H1 (cell line): Measurements from ENCODE around the gene ITGAV. TPM values are rescaled to one million over a fixed set of nuclear protein-coding genes. Genes with fewer than 3 reads are reported as not detected.

ENCODE experiments used
- CTCF ChIA-PET: fragments of 300-600 bp; sonication (Branson Sonifier 250); formaldehyde crosslinking; loops from one replicate; lab custom pipeline; 2021; ENCODE audit not compliant: partially characterized antibody; lab: Charles Lee
- POLR2A ChIA-PET: fragments of 300-600 bp; sonication (Branson Sonifier 250); formaldehyde crosslinking; loops from one replicate; lab custom pipeline; 2021; ENCODE audit warnings: inconsistent platforms; ENCODE audit not compliant: partially characterized antibody; lab: Charles Lee
- DNase-seq, 2 experiments: peaks; one replicate each; pipeline versions ENCODE4 v3.0.0 to v3.0.0-alpha.2; 2010 to 2022; ENCODE audit warnings: low spot score in 2 of 2, low read depth in 1 of 2, mixed read lengths in 1 of 2
- FAIRE-seq: peaks from 2 replicates; lab custom pipeline; 2011; peaks lifted over from hg19 to GRCh38; lab: Jason Lieb, UNC
- H2AFZ ChIP-seq: 2 replicates; pipeline ENCODE4 v1.8.1; 2012; ENCODE audit warnings: low read length, inconsistent platforms
- H2AK5ac ChIP-seq: 2 replicates; pipeline ENCODE4 v1.6.1; 2013; ENCODE audit warnings: low read depth, low read length
- H2BK120ac ChIP-seq: replicated peaks from 2 replicates; pipeline ENCODE3; 2013; ENCODE audit warnings: low read depth, low read length, inconsistent platforms
- H2BK12ac ChIP-seq: 2 replicates; pipeline ENCODE4 v1.6.1; 2013; ENCODE audit warnings: low read depth, low read length
- H2BK15ac ChIP-seq: 2 replicates; pipeline ENCODE4 v1.6.1; 2013; ENCODE audit warnings: low read length
- H2BK20ac ChIP-seq: 2 replicates; pipeline ENCODE4 v1.6.1; 2013; ENCODE audit warnings: low read length
- H2BK5ac ChIP-seq: 2 replicates; pipeline ENCODE4 v1.6.1; 2013; ENCODE audit warnings: low read depth, low read length
- H3K14ac ChIP-seq: 2 replicates; pipeline ENCODE4 v1.6.1; 2013; ENCODE audit warnings: inconsistent platforms; ENCODE audit not compliant: insufficient read length
- H3K18ac ChIP-seq: 2 replicates; pipeline ENCODE4 v1.6.1; 2013; ENCODE audit warnings: low read length; ENCODE audit errors: extremely low read depth
- H3K23ac ChIP-seq: 2 replicates; pipeline ENCODE4 v1.6.1; 2013; ENCODE audit warnings: inconsistent platforms; ENCODE audit not compliant: insufficient read length
- H3K23me2 ChIP-seq: 2 replicates; pipeline ENCODE4 v1.6.1; 2013; ENCODE audit warnings: low read depth, low read length
- H3K27ac ChIP-seq: 2 replicates; pipeline ENCODE4 v1.6.1; 2011; ENCODE audit warnings: low read depth, low read length, inconsistent platforms
- H3K27me3 ChIP-seq, 4 experiments: replicated peaks in 1 of 4; 1 replicate in 1 of 4; 2 replicates in 3 of 4; pipeline versions ENCODE4 v1.6.1 to v1.8.1; 2011 to 2013; ENCODE audit warnings: low read length in 3 of 4, mild to moderate bottlenecking in 3 of 4, inconsistent platforms in 2 of 4, mixed read lengths in 2 of 4, moderate library complexity in 1 of 4; ENCODE audit not compliant: control insufficient read depth in 3 of 4, insufficient read depth in 3 of 4; ENCODE audit errors: extremely low read depth in 1 of 4
- H3K36me3 ChIP-seq, 4 experiments: 2 replicates each; pipeline versions ENCODE4 v1.6.1 to v1.8.1; 2011 to 2013; ENCODE audit warnings: mild to moderate bottlenecking in 4 of 4, low read length in 3 of 4, moderate library complexity in 2 of 4, control low read depth in 1 of 4, inconsistent platforms in 1 of 4; ENCODE audit not compliant: insufficient read depth in 4 of 4, control insufficient read depth in 2 of 4
- H3K4ac ChIP-seq: replicated peaks from 2 replicates; pipeline ENCODE3; 2013; ENCODE audit warnings: low read length, low read depth, mixed read lengths, inconsistent platforms; ENCODE audit not compliant: insufficient read length
- H3K4me1 ChIP-seq, 4 experiments: replicated peaks in 1 of 4; 1 replicate in 1 of 4; 2 replicates in 3 of 4; pipeline versions ENCODE4 v1.6.1 to v1.8.1; 2011 to 2013; ENCODE audit warnings: low read length in 3 of 4, inconsistent platforms in 2 of 4, mixed read lengths in 1 of 4; ENCODE audit not compliant: insufficient read depth in 4 of 4, control insufficient read depth in 3 of 4
- H3K4me2 ChIP-seq, 2 experiments: 2 replicates each; pipeline versions ENCODE4 v1.6.1 to v1.8.1; 2011 to 2013; ENCODE audit warnings: low read depth in 2 of 2, low read length in 2 of 2, control low read depth in 1 of 2, inconsistent platforms in 1 of 2, mild to moderate bottlenecking in 1 of 2; ENCODE audit not compliant: insufficient read depth in 1 of 2
- H3K4me3 ChIP-seq, 4 experiments: fragments of 200-600, 300-600 bp in 1 of 4; sonication (generic), shearing (Covaris generic), sonication (Bioruptor Twin) in 1 of 4; 2 replicates each; pipeline versions ENCODE4 v1.5.1 to v1.8.1; 2011 to 2016; ENCODE audit warnings: low read length in 4 of 4, low read depth in 3 of 4, control low read depth in 2 of 4, inconsistent platforms in 2 of 4, mild to moderate bottlenecking in 2 of 4, mixed read lengths in 1 of 4, moderate library complexity in 1 of 4; ENCODE audit not compliant: insufficient read depth in 2 of 4; ENCODE audit errors: extremely low read depth in 1 of 4
- H3K56ac ChIP-seq: replicated peaks from 2 replicates; pipeline ENCODE3; 2013; ENCODE audit warnings: low read depth, mild to moderate bottlenecking, mixed read lengths, low read length, inconsistent platforms; ENCODE audit not compliant: insufficient read length
- H3K79me1 ChIP-seq: 2 replicates; pipeline ENCODE4 v1.6.1; 2013; ENCODE audit warnings: low read depth, low read length, control low read depth
- H3K79me2 ChIP-seq, 2 experiments: 2 replicates each; pipeline versions ENCODE4 v1.6.1 to v1.8.1; 2012 to 2013; ENCODE audit warnings: low read length in 2 of 2, mild to moderate bottlenecking in 2 of 2, inconsistent platforms in 1 of 2; ENCODE audit not compliant: insufficient read depth in 2 of 2, control insufficient read depth in 1 of 2
- H3K9ac ChIP-seq, 4 experiments: replicated peaks in 1 of 4; 1 replicate in 1 of 4; 2 replicates in 3 of 4; pipeline versions ENCODE4 v1.6.1 to v1.8.1; 2011 to 2013; ENCODE audit warnings: low read depth in 3 of 4, low read length in 3 of 4, control low read depth in 2 of 4, mild to moderate bottlenecking in 2 of 4, moderate library complexity in 2 of 4, inconsistent platforms in 1 of 4; ENCODE audit errors: extremely low read depth in 1 of 4
- H3K9me3 ChIP-seq, 2 experiments: 2 replicates each; pipeline versions ENCODE4 v1.6.1 to v1.8.1; 2012 to 2013; ENCODE audit warnings: mild to moderate bottlenecking in 2 of 2, moderate library complexity in 2 of 2, control low read depth in 1 of 2, inconsistent platforms in 1 of 2, low read depth in 1 of 2, low read length in 1 of 2, mixed read lengths in 1 of 2; ENCODE audit not compliant: insufficient read depth in 2 of 2
- H4K20me1 ChIP-seq, 2 experiments: replicated peaks in 1 of 2; 2 replicates each; pipeline versions ENCODE3 to v1.8.1; 2011 to 2013; ENCODE audit warnings: inconsistent platforms in 2 of 2, low read length in 2 of 2, mild to moderate bottlenecking in 1 of 2; ENCODE audit not compliant: insufficient read depth in 2 of 2, control insufficient read depth in 1 of 2
- H4K5ac ChIP-seq: 2 replicates; pipeline ENCODE4 v1.6.1; 2013; ENCODE audit warnings: low read length, low read depth, mixed read lengths, inconsistent platforms; ENCODE audit not compliant: insufficient read length
- H4K8ac ChIP-seq: 2 replicates; pipeline ENCODE4 v1.8.0; 2013; ENCODE audit warnings: mild to moderate bottlenecking, moderate library complexity, low read length, inconsistent platforms; ENCODE audit not compliant: insufficient read depth; ENCODE audit errors: extremely low read depth
- H4K91ac ChIP-seq: replicated peaks from 2 replicates; pipeline ENCODE3; 2013; ENCODE audit warnings: low read length, mixed read lengths, inconsistent platforms; ENCODE audit not compliant: insufficient read length
- ASH2L ChIP-seq: fragments of 200-600, 300-600 bp; sonication (generic); IDR thresholded peaks from one replicate; pipeline ENCODE4 v1.7.1; 2017; ENCODE audit warnings: low read length
- EP300 ChIP-seq, 2 experiments: IDR thresholded peaks; 1 replicate in 1 of 2; 2 replicates in 1 of 2; pipeline ENCODE4 v1.6.1; 2011 to 2012; ENCODE audit warnings: low read depth in 2 of 2, low read length in 2 of 2, mild to moderate bottlenecking in 2 of 2, borderline replicate concordance in 1 of 2, inconsistent platforms in 1 of 2, moderate library complexity in 1 of 2
- EZH2 ChIP-seq: fragments of 200-600 bp; sonication (generic); IDR thresholded peaks from 2 replicates; pipeline ENCODE4 v1.7.1; 2012; ENCODE audit warnings: low read depth, mild to moderate bottlenecking, moderate library complexity, low read length, inconsistent platforms; ENCODE audit not compliant: severe bottlenecking
- FOSL1 ChIP-seq: IDR thresholded peaks from 2 replicates; pipeline ENCODE4 v1.6.1; 2011; ENCODE audit warnings: mild to moderate bottlenecking, low read depth, low read length, moderate library complexity; ENCODE audit not compliant: insufficient read depth
- KDM4A ChIP-seq: IDR thresholded peaks from one replicate; pipeline ENCODE4 v1.7.1; 2012; ENCODE audit warnings: low read depth, mild to moderate bottlenecking, moderate library complexity, low read length, inconsistent platforms; ENCODE audit not compliant: severe bottlenecking
- KDM5A ChIP-seq: fragments of 200-600 bp; IDR thresholded peaks from 2 replicates; pipeline ENCODE4 v1.7.1; 2012; ENCODE audit warnings: mild to moderate bottlenecking, low read length, inconsistent platforms, mixed read lengths
- MAX ChIP-seq: IDR thresholded peaks from 2 replicates; pipeline ENCODE4 v1.6.1; 2012; ENCODE audit warnings: inconsistent platforms
- RAD21 ChIP-seq, 2 experiments: IDR thresholded peaks in 1 of 2; conservative IDR thresholded peaks in 1 of 2; 2 replicates each; pipeline ENCODE4 v1.6.1; 2011; ENCODE audit warnings: low read depth in 2 of 2, low read length in 2 of 2, improper control_type of control experiment in 1 of 2, inconsistent platforms in 1 of 2, mild to moderate bottlenecking in 1 of 2, moderate library complexity in 1 of 2
- RBBP5 ChIP-seq: IDR thresholded peaks from 2 replicates; pipeline ENCODE4 v1.7.1; 2012; ENCODE audit warnings: low read depth, mild to moderate bottlenecking, inconsistent platforms, low read length, moderate library complexity, borderline replicate concordance
- SP4 ChIP-seq: IDR thresholded peaks from 2 replicates; pipeline ENCODE4 v1.6.1; 2012; ENCODE audit warnings: low read length, inconsistent platforms
- SRF ChIP-seq: IDR thresholded peaks from 2 replicates; pipeline ENCODE4 v1.6.1; 2011; ENCODE audit warnings: mild to moderate bottlenecking, low read depth, low read length, moderate library complexity
- TAF1 ChIP-seq: IDR thresholded peaks from 2 replicates; pipeline ENCODE4 v1.6.1; 2011; ENCODE audit warnings: mild to moderate bottlenecking, low read depth, low read length
- TCF12 ChIP-seq: IDR thresholded peaks from 2 replicates; pipeline ENCODE4 v1.6.1; 2011; ENCODE audit warnings: low read depth, mild to moderate bottlenecking, low read length
- TEAD4 ChIP-seq: IDR thresholded peaks from 2 replicates; pipeline ENCODE4 v1.6.1; 2012; ENCODE audit warnings: low read depth, low read length, inconsistent platforms, mixed read lengths
- WGBS, 2 experiments: shearing (Covaris generic) in 1 of 2; methylation state at CpG; one replicate each; pipeline versions ENCODE4 v1.1.6 to v1.1.7; 2013 to 2015; ENCODE audit warnings: low lambda C conversion rate in 2 of 2, mixed read lengths in 2 of 2, inconsistent platforms in 1 of 2, low coverage in 1 of 2, missing lambda C conversion rate in 1 of 2; ENCODE audit not compliant: insufficient replicate concordance in 2 of 2, insufficient coverage in 1 of 2, insufficient read length in 1 of 2; ENCODE audit errors: extremely low coverage in 1 of 2, missing lambda C conversion rate in 1 of 2; 5-methylcytosine and 5-hydroxymethylcytosine counted together
- polyA plus RNA-seq, 7 experiments: library from polyadenylated mRNA; depleted of rRNA in 3 of 7; stranded (reverse) in 5 of 7; unstranded in 2 of 7; fragments of >200 nt in 5 of 7; fragments of 200-250 nt in 2 of 7; gene quantifications; 1 replicate in 5 of 7; 2 replicates in 1 of 7; 4 replicates in 1 of 7; pipeline versions ENCODE4 v1.2.1 to v1.2.3, GENCODE V29; 2011 to 2013; ENCODE audit warnings: missing spikeins in 2 of 7, mixed read lengths in 2 of 7
- total RNA-seq: library from RNA; stranded (reverse); fragmentation: NEBNext Ultra II Directional; extraction: Animal tissue kit (Norgen Biotek cat#: 25700); gene quantifications from 2 replicates; pipeline ENCODE4 v1.2.1, GENCODE V29; 2021

The ITGAV gene
- total and polyA plus RNA-seq, 2 of the 8 experiments (the other 6 are each of a cell fraction or from before 2014, with no cell fraction given) = 11.7 to 42.4 TPM

- no peak overlapping the region for H3K9ac ChIP-seq
- H2BK20ac ChIP-seq = no peak overlapping the region
- H4K20me1 ChIP-seq = no peaks in the 10 kb centered on the region
- no peak overlapping the region for H3K4me2 ChIP-seq
- H2AFZ ChIP-seq = no peak overlapping the region
- no peak overlapping the region for H2AK5ac ChIP-seq
- ChIA-PET POLR2A (interaction anchor here (0.6 kb wide), 2 partner anchors 10 to 1272 kb away, joined by 3 read pairs; no protein-coding TSS in a partner anchor), CTCF (interaction anchor here (2.1 kb wide), 1 partner anchor 54 kb away, joined by 5 read pairs; no protein-coding TSS in a partner anchor)
- H3K27me3 ChIP-seq = no peaks in the 10 kb centered on the region
- H3K4ac ChIP-seq = no peak overlapping the region
- no peak for DNase-seq
- no peak overlapping the region for H3K27ac ChIP-seq
- no peak overlapping the region for H2BK15ac ChIP-seq
- FAIRE-seq = no peak
- H3K14ac ChIP-seq = no peak overlapping the region
- no peak overlapping the region for H4K8ac ChIP-seq
- no peak overlapping the region for H4K91ac ChIP-seq
- no peak overlapping the region for H3K18ac ChIP-seq
- H3K23ac ChIP-seq = no peak overlapping the region
- H3K23me2 ChIP-seq = no peaks in the 10 kb centered on the region
- peaks cover 0 to 7% (median 0%) of the 10 kb centered on the region in 4 experiments; a peak in 3 of 8 replicates for H3K36me3 ChIP-seq
- peaks cover 0 to 2% of the 10 kb centered on the region in 2 experiments; a peak in 1 of 4 replicates for H3K79me2 ChIP-seq
- H3K79me1 ChIP-seq = no peaks in the 10 kb centered on the region; the same call in 1 of the 2 replicates
- no peak overlapping the region for H3K56ac ChIP-seq
- WGBS, 2 experiments = 58% methylated on average over 3 of the region's 3 CpGs; no CpG with 5 or more reads in 1 of the 2 experiments
- no peak overlapping the region for H4K5ac ChIP-seq
- H3K4me1 ChIP-seq = peaks cover 0 to 2% (median 0%) of the 10 kb centered on the region in 4 experiments; a peak in 1 of 7 replicates
- no peak overlapping the region for H2BK5ac ChIP-seq
- no peak overlapping the region for H3K4me3 ChIP-seq
- H2BK120ac ChIP-seq = no peak overlapping the region
- H2BK12ac ChIP-seq = no peak overlapping the region
- H3K9me3 ChIP-seq = peaks cover 11% of the 10 kb centered on the region in 2 experiments
- no peak for TF ChIP-seq TEAD4
- TF ChIP-seq SP4 = no peak
- no peak for TF ChIP-seq TCF12
- no peak for TF ChIP-seq RBBP5
- no peak for TF ChIP-seq KDM5A
- TF ChIP-seq RAD21 (IDR thresholded peaks at IDR 0.05 in 1 of 2, conservative IDR thresholded peaks at IDR 0.05 in 1 of 2; ENCODE audit: low read depth in 2 of 2, low read length in 2 of 2) = no peak
- TF ChIP-seq MAX = no peak
- no peak for TF ChIP-seq ASH2L
- no peak for TF ChIP-seq FOSL1
- no peak for TF ChIP-seq EP300 (IDR thresholded peaks at IDR 0.05; ENCODE audit: borderline replicate concordance in 1 of 2, low read depth in 2 of 2, low read length in 2 of 2)
- TF ChIP-seq TAF1 = no peak
- no peak for TF ChIP-seq KDM4A
- no peak for TF ChIP-seq EZH2
- no peak for TF ChIP-seq SRF
Observed at GRCh38 chr2:186726938-186727337, 137.1 kb downstream of the ITGAV start.
